Right ventricle myocardium superior (tissue), 1 donor: ENCODE results near the gene PFN1. TPM values are rescaled to one million over a fixed set of nuclear protein-coding genes. Genes with fewer than 3 reads are reported as not detected.
A peak's percentile ranks its signal among the peaks of the same experiment; 100 is the strongest.

Source experiments
- ATAC-seq: fragments of 200-7000 bp; cut with Tn5 transposase; one replicate; pipeline ENCODE4 v1.9.1; 2020; ENCODE audit warnings: mild to moderate bottlenecking; ENCODE audit not compliant: poor library complexity
- DNase-seq: peaks from one replicate; pipeline ENCODE4 v3.0.0-alpha.2; 2020
- intact Hi-C: fragments of 100-400 bp; cut with DNase I; formaldehyde crosslinking; loops from one replicate; pipeline ENCODE4 v1.11.2; 2022
- total RNA-seq: library from RNA; stranded (reverse); fragmentation: NEBNext Ultra II Directional; extraction: Animal tissue kit (Norgen Biotek cat#: 25700); gene quantifications from one replicate; pipeline ENCODE4 v1.2.1, GENCODE V29; 2021
- donor health status: DM: no; HTN: yes; CAD: no; lungs with severe emphysema.

The PFN1 gene
- total RNA-seq, 1 donor from 2014 or later = 179 TPM

DNA sequence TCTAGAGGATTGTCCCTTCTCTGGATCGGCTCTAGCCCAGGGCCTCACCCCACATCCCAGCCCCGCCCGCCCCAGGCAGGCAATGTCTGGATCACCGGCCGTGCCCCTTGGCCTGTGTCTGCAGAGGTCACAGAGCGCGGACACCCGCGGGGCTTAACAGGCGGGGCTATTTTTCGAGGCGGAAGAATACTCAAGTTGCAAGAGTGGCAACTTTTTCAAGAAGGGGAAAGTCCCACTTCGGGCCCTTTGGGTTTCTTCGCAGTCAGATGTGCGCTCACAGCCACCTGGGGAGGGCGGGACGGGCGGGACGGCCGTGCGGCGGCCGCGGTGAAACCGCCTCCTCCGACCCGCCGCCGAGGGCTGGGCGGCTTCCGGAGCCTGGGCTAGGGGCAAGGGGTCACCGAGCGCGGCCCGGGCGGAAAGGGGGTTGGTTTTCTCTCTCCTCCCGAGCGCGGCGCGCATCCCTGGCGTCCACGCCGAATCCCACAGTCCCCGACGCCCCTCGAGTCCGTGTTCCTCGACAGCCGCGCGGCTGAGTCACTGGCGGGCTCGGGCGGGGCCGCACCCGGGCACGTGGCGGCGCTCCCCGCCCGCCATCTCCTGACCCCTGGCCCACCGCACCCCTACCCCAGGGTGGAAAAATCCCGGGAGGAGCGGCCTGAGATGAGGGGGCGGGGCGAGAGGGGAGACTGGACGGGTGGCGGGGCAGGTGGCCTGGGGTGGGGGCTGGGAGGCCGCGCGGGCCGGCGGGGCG is 1.2 kb upstream of the PFN1 start:
- ATAC-seq = peak; percentile 32
- DNase-seq = peak; percentile 85
- intact Hi-C loops = loop anchor here (2.0 kb wide), 1 partner anchor 17 kb away; the partner anchor contains the start of gene SPAG7

- DNase-seq (peak; percentile 91), ATAC-seq (peak; percentile 84)
- intact Hi-C loops = no loop called here
These were observed 596 bp upstream of the PFN1 start for GRCh38 chr17:4948931-4949320.

DNA sequence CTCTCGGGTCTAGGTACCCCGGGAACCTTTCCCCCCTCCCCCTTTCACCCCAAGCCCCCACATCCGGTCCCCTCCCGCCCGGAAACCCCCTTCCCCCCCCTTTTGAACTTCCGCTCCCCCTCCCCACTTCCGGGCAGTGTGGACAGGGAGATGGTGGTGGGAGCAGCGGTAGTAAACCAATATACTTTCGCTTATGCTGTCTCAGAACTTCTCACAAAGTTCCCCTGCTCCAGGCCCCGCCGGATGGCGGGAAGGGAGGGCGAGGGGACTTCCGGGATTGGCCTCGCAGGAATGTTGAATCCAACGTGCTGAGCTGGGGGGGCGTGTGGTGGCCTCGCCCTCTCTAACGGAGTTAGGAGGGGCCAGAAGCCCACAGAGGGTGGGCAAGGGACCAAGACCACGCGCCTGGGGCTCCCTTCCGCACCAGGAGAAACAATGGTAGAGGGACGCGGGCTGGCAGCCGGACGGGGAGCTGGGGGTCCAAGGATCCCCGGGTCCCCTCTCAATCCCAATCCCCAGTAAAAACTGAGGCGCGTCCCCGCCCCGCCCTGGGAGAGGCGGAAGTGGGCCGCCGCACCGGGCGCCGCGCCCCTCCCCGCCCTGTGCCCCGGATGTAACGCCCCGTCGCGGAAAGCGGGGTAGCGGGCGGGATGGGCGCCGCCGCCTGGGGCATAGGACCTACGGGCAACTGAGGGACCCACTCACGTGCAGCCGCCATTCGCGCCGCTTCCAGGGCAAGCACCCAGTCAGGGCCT is 742 bp downstream of the PFN1 start:
- peak; percentile 39 for ATAC-seq
- DNase-seq = peak; percentile 81
- intact Hi-C loops = no loop called here

DNA sequence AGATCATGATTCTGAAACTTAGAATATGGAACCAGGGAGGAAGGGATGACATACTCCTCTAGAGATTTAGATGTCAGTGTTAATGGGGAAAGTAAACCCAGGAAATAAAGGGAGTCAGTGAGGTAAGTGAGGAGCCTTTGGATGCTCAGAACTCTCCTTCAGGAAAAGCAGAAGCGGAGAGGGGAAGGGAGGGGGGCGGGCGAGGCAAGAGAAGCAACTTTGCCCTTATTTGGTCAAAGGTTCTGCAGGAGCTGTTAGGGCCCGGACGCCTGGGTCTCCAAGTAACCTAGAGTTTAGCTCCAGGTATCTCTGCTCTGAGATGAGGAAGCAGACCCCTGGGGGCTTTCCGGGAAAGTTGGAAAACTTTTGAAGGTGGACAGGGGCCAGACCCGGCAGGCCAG is 1.3 kb downstream of the PFN1 start:
- DNase-seq (no peak), ATAC-seq (no peak)
- intact Hi-C loops = no loop called here

DNA sequence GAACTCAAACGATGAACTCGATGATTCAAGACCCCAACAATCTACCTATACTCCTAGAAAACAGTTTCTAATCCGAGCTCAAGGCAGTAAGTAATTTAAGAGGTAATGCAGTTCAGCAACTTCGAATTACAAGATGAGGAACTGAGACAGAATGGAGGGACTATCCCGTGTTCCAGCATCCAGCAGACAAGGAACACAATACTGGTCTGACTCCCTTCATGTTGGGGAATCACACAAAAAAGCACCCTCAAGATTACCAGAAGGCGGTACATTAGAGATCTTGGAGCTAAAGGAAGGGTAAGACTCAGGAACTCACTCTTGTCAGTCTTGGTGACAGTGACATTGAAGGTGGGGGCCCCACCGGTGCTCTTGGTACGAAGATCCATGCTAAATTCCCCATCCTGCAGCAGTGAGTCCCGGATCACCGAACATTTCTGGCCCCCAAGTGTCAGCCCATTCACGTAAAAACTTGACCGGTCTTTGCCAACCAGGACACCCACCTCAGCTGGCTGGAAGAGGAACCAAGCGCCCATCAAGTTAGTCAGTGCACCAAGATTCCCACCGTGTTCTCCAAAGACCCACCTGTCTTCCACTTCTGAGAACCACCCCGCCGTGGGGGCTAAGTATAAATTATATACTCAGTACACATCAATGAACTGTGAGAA is 1.9 kb downstream of the PFN1 start:
- intact Hi-C loops = no loop called here
- DNase-seq = no peak
- ATAC-seq = no peak

DNA sequence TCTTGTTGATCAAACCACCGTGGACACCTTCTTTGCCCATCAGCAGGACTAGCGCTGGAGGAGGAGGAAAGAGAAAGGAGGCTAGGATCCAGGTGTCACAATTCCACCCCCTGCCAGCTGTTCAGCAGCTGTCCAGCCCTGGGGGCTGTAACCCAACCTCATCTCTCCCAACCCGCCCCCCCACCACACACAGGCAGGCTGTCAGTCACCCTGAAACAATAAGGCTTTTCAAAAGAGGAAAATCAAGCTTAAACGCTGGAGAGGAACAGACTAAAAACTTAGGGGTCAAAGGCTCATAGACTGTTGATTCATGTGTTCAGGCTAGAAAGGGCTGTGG is 2.4 kb downstream of the PFN1 start:
- ATAC-seq (no peak), DNase-seq (no peak)
- intact Hi-C loops = no loop called here

DNA sequence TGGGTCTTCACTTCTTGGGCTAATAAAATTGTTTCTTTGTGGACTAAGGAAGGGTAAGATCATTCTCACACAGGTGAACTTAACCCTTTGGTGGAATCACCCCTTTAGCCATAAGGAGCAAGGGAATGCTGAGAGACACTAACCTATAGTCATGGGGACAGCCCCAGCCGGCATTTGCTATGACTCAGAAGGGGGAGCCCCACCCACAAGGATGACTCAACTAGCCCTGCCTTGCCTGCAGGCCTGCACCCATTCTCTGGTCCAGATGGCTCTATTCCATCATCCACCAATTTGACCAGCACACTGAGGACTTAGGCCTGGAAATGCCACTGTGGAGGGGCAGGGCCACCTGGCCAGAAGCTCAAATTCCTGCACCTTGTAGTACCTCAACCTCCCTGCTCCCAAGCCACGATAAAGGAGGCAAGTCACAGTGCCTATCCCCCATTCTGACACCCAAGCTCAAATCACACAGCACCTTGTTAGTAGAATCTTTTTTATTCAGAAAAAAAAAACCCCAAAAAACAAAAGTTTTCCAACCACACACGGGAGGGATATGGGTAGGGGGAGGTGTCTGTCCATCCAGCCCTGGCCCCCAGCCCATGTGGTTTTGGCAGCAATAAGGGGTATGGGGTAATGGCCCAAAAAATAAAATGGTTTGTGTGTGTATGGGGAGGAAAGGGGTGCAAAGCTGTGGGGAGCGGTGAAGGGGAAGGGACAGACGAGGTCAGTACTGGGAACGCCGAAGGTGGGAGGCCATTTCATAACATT is 3.0 kb downstream of the PFN1 start:
- ATAC-seq (no peak), DNase-seq (peak; percentile 84)
- intact Hi-C loops = no loop called here

- DNase-seq = no peak
- intact Hi-C loops = no loop called here
- ATAC-seq = no peak
These were observed 3.7 kb downstream of the PFN1 start for GRCh38 chr17:4944554-4945175.

GRCh38 chr17:4944163-4944553 is 4.2 kb downstream of the PFN1 start:
- ATAC-seq (no peak), DNase-seq (no peak)
- intact Hi-C loops = no loop called here

- intact Hi-C loops = no loop called here
- no peak for ATAC-seq
- no peak for DNase-seq
These were observed 5.4 kb downstream of the PFN1 start for GRCh38 chr17:4942760-4943508.

DNA sequence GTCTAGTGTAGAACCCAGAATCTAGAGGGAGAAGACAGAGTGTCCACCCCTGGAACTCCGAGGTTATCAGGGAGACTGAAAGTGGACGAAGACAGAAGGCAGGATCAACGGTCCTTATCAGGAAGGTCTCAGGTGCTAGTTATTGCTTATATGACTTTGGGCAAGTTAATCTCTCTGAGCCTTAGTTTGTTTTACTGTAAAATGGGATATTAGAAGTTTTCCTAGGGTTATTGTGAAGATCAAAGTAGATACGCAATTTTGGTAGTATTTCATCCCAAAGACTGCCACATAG is 7.1 kb downstream of the PFN1 start:
- ATAC-seq = no peak
- no peak for DNase-seq
- intact Hi-C loops = no loop called here

DNA sequence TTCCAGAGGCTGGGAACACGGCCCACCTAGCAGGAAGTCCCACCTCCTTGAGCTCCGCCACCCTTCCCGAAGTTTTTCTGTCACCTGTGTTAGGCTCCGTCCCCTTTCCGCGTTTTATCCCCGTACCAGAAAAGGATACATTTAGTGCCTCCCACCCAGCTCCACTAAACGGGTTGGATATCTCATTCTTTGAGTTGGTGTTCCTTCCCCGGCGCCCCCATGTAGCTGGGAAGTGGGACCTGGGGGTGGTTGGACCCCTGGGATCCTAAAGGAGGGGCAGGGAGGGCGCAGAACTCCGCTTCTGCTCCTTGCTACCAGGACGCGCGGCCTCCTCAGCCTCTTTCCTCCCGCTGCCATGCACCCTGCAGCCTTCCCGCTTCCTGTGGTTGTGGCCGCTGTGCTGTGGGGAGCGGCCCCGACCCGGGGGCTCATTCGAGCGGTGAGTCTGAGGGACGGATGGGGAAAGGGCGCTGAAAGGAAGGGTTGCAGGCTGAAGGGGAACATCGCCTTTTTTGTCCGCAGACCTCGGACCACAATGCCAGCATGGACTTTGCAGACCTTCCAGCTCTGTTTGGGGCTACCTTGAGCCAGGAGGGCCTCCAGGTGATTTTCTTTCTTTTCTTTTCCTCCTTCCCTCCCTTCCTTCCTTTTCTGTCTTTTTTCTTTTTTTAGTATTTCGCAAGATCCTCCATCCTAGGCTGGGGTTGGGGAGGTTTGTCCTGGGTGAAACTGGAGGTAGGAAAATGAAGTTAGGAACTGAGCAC is 7.6 kb downstream of the PFN1 start:
- intact Hi-C loops = no loop called here
- DNase-seq (no peak), ATAC-seq (peak; percentile 78)

DNA sequence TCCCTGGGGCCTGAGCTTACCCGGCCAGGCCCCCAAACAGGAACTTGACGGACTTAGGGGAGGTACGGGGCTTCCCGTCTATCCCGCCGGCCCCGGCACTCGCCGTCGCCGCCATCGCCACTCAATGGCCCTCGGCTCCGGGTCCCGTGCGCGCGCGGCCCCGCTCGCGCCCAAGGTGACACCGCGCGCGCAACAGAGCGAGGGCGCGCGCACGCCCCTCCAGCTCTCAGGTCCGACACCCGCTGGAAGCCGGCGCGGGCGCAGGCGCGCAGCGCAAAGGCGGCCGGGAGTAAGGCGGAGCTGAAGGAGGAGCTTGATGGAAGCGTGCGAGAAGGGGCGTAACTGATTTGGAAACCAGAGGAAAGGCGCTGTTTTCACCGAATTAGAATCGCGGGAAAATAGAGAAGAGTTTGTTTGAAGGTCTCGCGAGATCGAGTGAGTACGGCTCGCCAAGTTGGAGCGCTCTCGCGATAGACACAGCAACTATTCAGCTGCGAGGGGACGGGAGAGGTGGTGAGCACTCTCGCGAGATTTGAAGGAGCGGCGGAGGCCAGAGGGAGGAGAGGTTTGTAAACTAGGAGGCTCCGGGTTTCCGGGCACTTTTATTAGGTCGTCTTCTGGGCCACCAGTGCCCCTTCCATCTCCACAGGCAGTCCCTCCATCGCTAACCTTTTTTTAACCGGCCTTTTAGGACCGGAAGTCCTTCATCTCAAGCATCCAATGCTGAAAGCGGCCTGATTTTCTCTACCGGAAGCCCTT is 8.4 kb downstream of the PFN1 start, which contains the start of the genes RNF167 and SLC25A11:
RNF167 (plus strand) TSS at position 473 of the 759 bp plus-strand sequence. CDS start 642 bp downstream, outside the sequence.
SLC25A11 (minus strand) TSS at position 251 of the 759 bp plus-strand sequence; CDS start at position 115, 136 bp downstream.
- ATAC-seq = peak; percentile 95
- intact Hi-C loops = no loop called here
- DNase-seq = peak; percentile 95

- DNase-seq (no peak), ATAC-seq (no peak)
- intact Hi-C loops = no loop called here
These were observed 8.9 kb downstream of the PFN1 start for GRCh38 chr17:4939546-4939795.

DNA sequence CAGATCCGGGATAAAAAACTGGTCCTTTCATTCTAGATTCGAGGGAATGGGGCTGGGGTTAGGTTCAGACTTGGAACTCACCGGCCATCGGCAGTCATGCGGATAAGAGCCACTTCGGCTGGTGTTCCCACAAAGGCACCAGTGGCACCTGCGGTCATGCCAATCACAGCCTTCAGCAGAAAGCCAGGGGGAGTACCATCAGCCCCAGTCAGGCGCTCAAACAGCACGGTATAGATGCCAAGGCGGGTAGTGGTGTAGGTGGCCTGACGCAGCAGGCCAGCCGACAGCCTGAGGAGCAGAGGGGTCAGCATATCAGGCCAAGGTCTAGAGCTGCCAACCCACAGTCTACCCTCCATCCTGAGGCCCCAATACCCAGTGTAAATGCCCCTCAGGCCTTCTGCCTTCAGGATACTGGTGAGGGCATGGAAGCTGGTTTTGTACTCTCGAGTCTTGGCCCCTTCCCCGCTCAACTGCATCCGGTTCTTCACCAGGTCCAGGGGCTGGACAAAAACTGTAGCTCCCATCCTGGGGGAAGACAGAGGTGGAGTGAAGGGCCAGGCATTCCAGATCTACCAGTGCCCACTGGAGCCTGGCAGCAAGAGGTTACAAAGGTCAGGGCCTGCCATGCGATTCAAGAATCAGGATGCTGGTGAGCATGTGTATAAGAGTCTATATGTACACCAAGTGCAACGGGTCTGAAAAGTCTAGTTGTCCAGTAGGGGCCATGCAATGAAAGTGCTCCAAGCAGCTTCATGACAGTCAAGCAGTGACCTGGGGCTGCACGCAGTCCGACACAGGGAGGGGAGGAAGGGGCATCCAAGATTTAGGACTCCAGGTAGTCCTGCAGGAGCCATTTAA is 9.4 kb downstream of the PFN1 start:
- no peak for ATAC-seq
- intact Hi-C loops = no loop called here
- no peak for DNase-seq

- intact Hi-C loops = no loop called here
- ATAC-seq = no peak
- DNase-seq = no peak
These were observed 10.2 kb downstream of the PFN1 start for GRCh38 chr17:4938069-4938491.
